Upper lobe of left lung (tissue), 4 donors: ENCODE data around the gene PRMT3.

Source experiments
- CTCF ChIP-seq, 6 experiments: fragments of 450-650 bp in 4 of 6; fragments of 200-600 bp in 2 of 6; sonication (generic) in 2 of 6; IDR thresholded peaks; one replicate each; pipeline ENCODE4 v1.5.1; 2016 to 2019; ENCODE audit warnings: antibody characterized with exemption in 6 of 6
- EP300 ChIP-seq, 4 donors: sonication (generic); formaldehyde crosslinking; IDR thresholded peaks; one replicate each; pipeline ENCODE4 v1.5.1; 2017; ENCODE audit warnings: antibody characterized with exemption in 4 of 4, control low read depth in 2 of 4
- POLR2A ChIP-seq, 4 donors: fragments of 450-650 bp; IDR thresholded peaks; one replicate each; pipeline ENCODE4 v1.5.1; 2016 to 2017; ENCODE audit warnings: antibody characterized with exemption in 4 of 4, mild to moderate bottlenecking in 2 of 4
- POLR2AphosphoS5 ChIP-seq, 2 donors: sonication (generic); formaldehyde crosslinking; IDR thresholded peaks; one replicate each; pipeline ENCODE4 v1.5.1; 2017; ENCODE audit warnings: antibody characterized with exemption in 2 of 2

DNA sequence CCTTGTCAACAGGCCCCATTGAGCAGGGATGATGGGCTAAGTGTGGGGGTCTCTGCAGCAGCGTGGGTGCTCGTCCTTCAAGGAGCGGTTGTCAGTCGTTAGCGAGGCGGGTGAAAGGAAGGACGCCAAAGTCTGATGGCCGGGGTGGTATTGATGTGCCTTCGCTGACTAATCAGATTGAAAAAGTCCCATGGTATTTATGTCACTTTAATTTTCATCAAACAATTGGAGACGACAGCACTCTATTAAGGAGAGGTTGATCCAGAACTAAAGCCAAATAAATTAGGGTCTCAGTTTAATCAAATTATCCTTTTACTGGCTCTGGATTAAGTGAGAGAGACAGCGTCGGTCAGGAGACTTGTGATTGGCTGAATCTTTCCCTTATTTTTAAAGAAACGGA, 14.4 kb upstream of the PRMT3 start:
- TF ChIP-seq CTCF (IDR thresholded peaks at IDR 0.05), result no peak
- TF ChIP-seq POLR2A (IDR thresholded peaks at IDR 0.05), result no peak
- TF ChIP-seq EP300 (IDR thresholded peaks at IDR 0.05), result no peak
- TF ChIP-seq POLR2AphosphoS5 (IDR thresholded peaks at IDR 0.05), result no peak
